SU-DHL-6 (cell line): ENCODE measurements around the gene ACAP2.

Experiments
- H2AFZ ChIP-seq: fragments of 200-600 bp; sonication (generic); 2 replicates; pipeline ENCODE4 v1.6.1; 2014; ENCODE audit warnings: low read depth, mild to moderate bottlenecking, moderate library complexity, mixed read lengths, antibody characterized with exemption, low read length; ENCODE audit not compliant: severe bottlenecking
- H3F3A ChIP-seq: fragments of 200-600 bp; shearing (Covaris generic); 2 replicates; pipeline ENCODE4 v1.6.0; 2016; ENCODE audit warnings: antibody characterized with exemption, mild to moderate bottlenecking; ENCODE audit not compliant: insufficient read depth
- H3K27ac ChIP-seq: fragments of 200-600 bp; sonication (generic); 2 replicates; pipeline ENCODE4 v1.5.1; 2016; ENCODE audit warnings: low read depth, mild to moderate bottlenecking, low read length, moderate library complexity, mixed read lengths
- H3K27me3 ChIP-seq: fragments of 200-600 bp; sonication (generic), shearing (Covaris generic); 2 replicates; pipeline ENCODE4 v1.6.0; 2014; ENCODE audit warnings: mild to moderate bottlenecking, low read length
- H3K36me3 ChIP-seq: fragments of 200-600 bp; sonication (generic); 2 replicates; pipeline ENCODE4 v1.6.1; 2014; ENCODE audit warnings: mild to moderate bottlenecking, low read length, mixed read lengths
- H3K4me2 ChIP-seq: fragments of 300-600, 200-600 bp; shearing (Covaris generic), sonication (generic); 2 replicates; pipeline ENCODE4 v1.6.0; 2014; ENCODE audit warnings: low read length, low read depth, mild to moderate bottlenecking; ENCODE audit not compliant: poor library complexity, severe bottlenecking
- H3K4me3 ChIP-seq: fragments of 200-600 bp; sonication (generic); 2 replicates; pipeline ENCODE4 v1.5.1; 2014; ENCODE audit warnings: antibody characterized with exemption, low read length, mild to moderate bottlenecking, mixed read lengths; ENCODE audit not compliant: insufficient read depth, poor library complexity, severe bottlenecking
- H3K79me2 ChIP-seq: fragments of 200-600 bp; sonication (generic); 2 replicates; pipeline ENCODE4 v1.6.1; 2014; ENCODE audit warnings: mild to moderate bottlenecking, low read length, moderate library complexity; ENCODE audit not compliant: insufficient read depth
- H3K9ac ChIP-seq: fragments of 200-600 bp; sonication (generic); 2 replicates; pipeline ENCODE4 v1.7.0; 2014; ENCODE audit warnings: mild to moderate bottlenecking, low read length
- H3K9me2 ChIP-seq: fragments of 200-600 bp; sonication (generic); replicated peaks from 2 replicates; pipeline ENCODE4 v1.6.1; 2014; ENCODE audit warnings: low read length; ENCODE audit not compliant: insufficient read depth
- H3K9me3 ChIP-seq: fragments of 200-600 bp; sonication (generic); 2 replicates; pipeline ENCODE4 v1.6.1; 2014; ENCODE audit warnings: low read length, mixed read lengths; ENCODE audit not compliant: insufficient read depth
- H4K20me1 ChIP-seq: fragments of 200-600 bp; sonication (generic); 2 replicates; pipeline ENCODE4 v1.6.1; 2014; ENCODE audit warnings: low read depth, mild to moderate bottlenecking, antibody characterized with exemption, low read length, moderate library complexity, mixed read lengths
- EZH2phosphoT487 ChIP-seq: fragments of 200-600 bp; sonication (generic), shearing (Covaris generic); conservative IDR thresholded peaks from 2 replicates; pipeline ENCODE4 v1.6.1; 2018; ENCODE audit warnings: mild to moderate bottlenecking, antibody characterized with exemption, low read length, moderate library complexity, mixed read lengths
- TF ChIP-seq, protein P1 (sequence below): fragments of 200-600 bp; sonication (generic); IDR thresholded peaks from one replicate; pipeline ENCODE4 v1.5.1; 2017; ENCODE audit warnings: antibody characterized with exemption, mild to moderate bottlenecking, low read length, moderate library complexity; ENCODE audit not compliant: insufficient read depth, poor library complexity, severe bottlenecking

The ACAP2 gene

DNA sequence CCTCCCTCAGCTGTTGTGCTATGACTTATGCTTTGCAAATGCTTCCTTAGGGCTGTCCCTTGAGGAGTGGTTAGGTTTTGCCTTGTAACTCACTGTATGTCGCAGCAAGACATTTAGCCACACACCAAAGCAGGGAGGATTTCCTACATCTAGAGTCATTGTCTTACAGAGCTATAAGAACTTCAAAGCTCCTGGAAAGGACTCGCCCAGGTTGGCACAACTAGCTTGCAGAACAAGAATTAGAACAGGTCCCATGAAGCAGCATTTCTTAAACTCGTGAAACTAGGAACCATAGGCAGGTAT, 19.4 kb upstream of the ACAP2 start:
- no peak overlapping the region for H2AFZ ChIP-seq
- no peak overlapping the region for H3K4me2 ChIP-seq
- no peaks in the 10 kb centered on the region for H3F3A ChIP-seq
- H3K79me2 ChIP-seq, result no peaks in the 10 kb centered on the region
- no peaks in the 10 kb centered on the region for H3K27me3 ChIP-seq
- H3K9ac ChIP-seq, result no peak overlapping the region
- no peak overlapping the region for H3K27ac ChIP-seq
- no peaks in the 10 kb centered on the region for H3K36me3 ChIP-seq
- no peaks in the 10 kb centered on the region for H3K9me3 ChIP-seq
- no peaks in the 10 kb centered on the region for H3K9me2 ChIP-seq
- no peaks in the 10 kb centered on the region for H4K20me1 ChIP-seq
- TF ChIP-seq EZH2phosphoT487, result no peak
- TF ChIP-seq, protein P1, sequence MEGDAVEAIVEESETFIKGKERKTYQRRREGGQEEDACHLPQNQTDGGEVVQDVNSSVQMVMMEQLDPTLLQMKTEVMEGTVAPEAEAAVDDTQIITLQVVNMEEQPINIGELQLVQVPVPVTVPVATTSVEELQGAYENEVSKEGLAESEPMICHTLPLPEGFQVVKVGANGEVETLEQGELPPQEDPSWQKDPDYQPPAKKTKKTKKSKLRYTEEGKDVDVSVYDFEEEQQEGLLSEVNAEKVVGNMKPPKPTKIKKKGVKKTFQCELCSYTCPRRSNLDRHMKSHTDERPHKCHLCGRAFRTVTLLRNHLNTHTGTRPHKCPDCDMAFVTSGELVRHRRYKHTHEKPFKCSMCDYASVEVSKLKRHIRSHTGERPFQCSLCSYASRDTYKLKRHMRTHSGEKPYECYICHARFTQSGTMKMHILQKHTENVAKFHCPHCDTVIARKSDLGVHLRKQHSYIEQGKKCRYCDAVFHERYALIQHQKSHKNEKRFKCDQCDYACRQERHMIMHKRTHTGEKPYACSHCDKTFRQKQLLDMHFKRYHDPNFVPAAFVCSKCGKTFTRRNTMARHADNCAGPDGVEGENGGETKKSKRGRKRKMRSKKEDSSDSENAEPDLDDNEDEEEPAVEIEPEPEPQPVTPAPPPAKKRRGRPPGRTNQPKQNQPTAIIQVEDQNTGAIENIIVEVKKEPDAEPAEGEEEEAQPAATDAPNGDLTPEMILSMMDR, result no peak
- no peak overlapping the region for H3K4me3 ChIP-seq

DNA sequence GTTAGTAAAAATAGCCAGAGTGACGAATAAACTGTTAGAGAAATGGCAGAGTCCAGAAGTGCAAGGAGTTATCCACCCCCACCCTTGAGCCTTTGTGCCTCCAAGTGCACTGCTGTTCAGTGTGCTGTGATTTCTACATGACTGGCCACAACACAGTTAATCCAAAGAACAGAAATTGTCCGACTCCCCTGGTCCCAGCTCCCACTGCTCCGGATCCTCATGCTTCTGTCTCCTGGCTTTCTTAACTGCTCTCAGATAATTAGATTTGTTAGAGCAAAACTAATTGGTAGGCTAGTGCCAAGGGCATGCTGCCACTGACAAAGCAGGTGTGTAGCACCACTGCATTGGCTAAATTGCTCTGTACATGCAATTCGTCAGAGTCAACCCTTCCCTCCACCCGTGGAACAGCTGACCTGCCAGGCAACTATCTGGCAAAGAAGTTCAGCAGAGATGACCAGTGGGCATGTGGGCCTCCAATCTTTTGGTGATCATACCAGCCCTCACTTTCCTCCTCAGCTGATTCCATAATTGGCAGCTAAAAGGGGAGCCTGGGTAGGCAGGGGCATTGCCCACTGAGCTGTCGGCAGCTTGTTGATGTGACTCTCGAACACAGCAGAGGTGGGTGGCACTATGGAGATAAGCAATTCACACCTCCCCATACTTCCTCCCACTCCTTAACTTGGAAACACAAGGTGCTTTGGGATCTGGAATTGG, 18.9 kb upstream of the ACAP2 start:
- no peak overlapping the region for H3K4me2 ChIP-seq
- no peak overlapping the region for H2AFZ ChIP-seq
- H3K36me3 ChIP-seq, result no peaks in the 10 kb centered on the region
- H3K9me2 ChIP-seq, result no peaks in the 10 kb centered on the region
- H3F3A ChIP-seq, result no peaks in the 10 kb centered on the region
- no peak overlapping the region for H3K9ac ChIP-seq
- TF ChIP-seq EZH2phosphoT487, result no peak
- TF ChIP-seq, protein P1, result no peak
- H3K9me3 ChIP-seq, result no peaks in the 10 kb centered on the region
- no peak overlapping the region for H3K4me3 ChIP-seq
- H3K27ac ChIP-seq, result no peak overlapping the region
- H3K79me2 ChIP-seq, result no peaks in the 10 kb centered on the region
- H3K27me3 ChIP-seq, result no peaks in the 10 kb centered on the region
- H4K20me1 ChIP-seq, result no peaks in the 10 kb centered on the region

DNA sequence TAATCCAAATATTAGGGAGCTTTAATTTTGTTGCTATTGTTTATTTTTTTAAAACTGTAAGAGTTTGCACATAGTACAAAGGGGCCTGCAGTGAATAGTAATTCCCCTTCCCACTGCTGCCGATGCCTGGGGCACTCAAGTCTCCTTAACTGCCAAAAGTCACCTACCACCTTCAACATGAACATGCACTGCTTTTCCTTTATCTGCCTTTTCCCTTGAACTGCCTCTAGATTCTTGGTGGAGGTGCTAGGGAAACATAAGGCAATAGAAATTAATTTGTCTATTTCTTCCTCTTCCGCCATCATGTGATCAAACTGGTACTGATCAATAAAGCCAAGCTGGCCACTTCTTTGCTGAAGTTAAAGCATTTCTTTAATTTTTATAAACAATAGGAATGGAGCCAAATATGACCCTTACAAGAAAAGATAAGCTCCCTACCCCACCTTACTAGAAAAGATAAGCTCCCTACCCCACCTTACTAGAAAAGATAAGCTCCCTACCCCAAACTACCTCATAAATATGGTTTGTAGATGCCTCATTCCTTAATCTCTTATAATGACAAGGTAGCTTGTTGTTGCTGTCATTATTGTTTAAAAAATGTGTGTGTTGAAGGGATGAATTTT, 17.4 kb upstream of the ACAP2 start:
- Histone ChIP-seq H3K9me2 (no peaks in the 10 kb centered on the region), H3K79me2 (no peaks in the 10 kb centered on the region), H3K4me3 (no peak overlapping the region), H3F3A (no peaks in the 10 kb centered on the region), H3K4me2 (no peak overlapping the region), H3K27ac (no peak overlapping the region), H3K9ac (no peak overlapping the region), H4K20me1 (no peaks in the 10 kb centered on the region), H2AFZ (no peak overlapping the region), H3K9me3 (no peaks in the 10 kb centered on the region), H3K36me3 (no peaks in the 10 kb centered on the region), H3K27me3 (no peaks in the 10 kb centered on the region)
- TF ChIP-seq, protein P1, result no peak
- TF ChIP-seq EZH2phosphoT487, result no peak
